Vagina (tissue), 2 donors: Measurements from ENCODE around the gene S100A8.

Source experiments
- POLR2A ChIP-seq, 2 donors: fragments of 450-650 bp; IDR thresholded peaks; one replicate each; pipeline ENCODE4 v1.6.1; 2017; ENCODE audit warnings: antibody characterized with exemption in 2 of 2, mild to moderate bottlenecking in 2 of 2, moderate library complexity in 2 of 2
- TF ChIP-seq, protein P1 (sequence below), 3 experiments: fragments of 450-650 bp in 2 of 3; fragments of 200-600 bp in 1 of 3; sonication (generic) in 1 of 3; IDR thresholded peaks; one replicate each; pipeline ENCODE4 v1.5.1; 2017 to 2019; ENCODE audit warnings: antibody characterized with exemption in 3 of 3, mild to moderate bottlenecking in 2 of 3, moderate library complexity in 2 of 3

GRCh38 chr1:153343811-153344717 is 46.8 kb downstream of the S100A8 start:
- TF ChIP-seq, protein P1, sequence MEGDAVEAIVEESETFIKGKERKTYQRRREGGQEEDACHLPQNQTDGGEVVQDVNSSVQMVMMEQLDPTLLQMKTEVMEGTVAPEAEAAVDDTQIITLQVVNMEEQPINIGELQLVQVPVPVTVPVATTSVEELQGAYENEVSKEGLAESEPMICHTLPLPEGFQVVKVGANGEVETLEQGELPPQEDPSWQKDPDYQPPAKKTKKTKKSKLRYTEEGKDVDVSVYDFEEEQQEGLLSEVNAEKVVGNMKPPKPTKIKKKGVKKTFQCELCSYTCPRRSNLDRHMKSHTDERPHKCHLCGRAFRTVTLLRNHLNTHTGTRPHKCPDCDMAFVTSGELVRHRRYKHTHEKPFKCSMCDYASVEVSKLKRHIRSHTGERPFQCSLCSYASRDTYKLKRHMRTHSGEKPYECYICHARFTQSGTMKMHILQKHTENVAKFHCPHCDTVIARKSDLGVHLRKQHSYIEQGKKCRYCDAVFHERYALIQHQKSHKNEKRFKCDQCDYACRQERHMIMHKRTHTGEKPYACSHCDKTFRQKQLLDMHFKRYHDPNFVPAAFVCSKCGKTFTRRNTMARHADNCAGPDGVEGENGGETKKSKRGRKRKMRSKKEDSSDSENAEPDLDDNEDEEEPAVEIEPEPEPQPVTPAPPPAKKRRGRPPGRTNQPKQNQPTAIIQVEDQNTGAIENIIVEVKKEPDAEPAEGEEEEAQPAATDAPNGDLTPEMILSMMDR (IDR thresholded peaks at IDR 0.05): no peak
- no peak for TF ChIP-seq POLR2A (IDR thresholded peaks at IDR 0.05)
